ENCODE measurements around the gene BOD1L1. TPM values are rescaled to one million over a fixed set of nuclear protein-coding genes. Genes with fewer than 3 reads are reported as not detected.

The BOD1L1 gene
- total and polyA plus RNA-seq, 2 experiments from 2014 or later: 11.9 to 29.1 TPM

DNA sequence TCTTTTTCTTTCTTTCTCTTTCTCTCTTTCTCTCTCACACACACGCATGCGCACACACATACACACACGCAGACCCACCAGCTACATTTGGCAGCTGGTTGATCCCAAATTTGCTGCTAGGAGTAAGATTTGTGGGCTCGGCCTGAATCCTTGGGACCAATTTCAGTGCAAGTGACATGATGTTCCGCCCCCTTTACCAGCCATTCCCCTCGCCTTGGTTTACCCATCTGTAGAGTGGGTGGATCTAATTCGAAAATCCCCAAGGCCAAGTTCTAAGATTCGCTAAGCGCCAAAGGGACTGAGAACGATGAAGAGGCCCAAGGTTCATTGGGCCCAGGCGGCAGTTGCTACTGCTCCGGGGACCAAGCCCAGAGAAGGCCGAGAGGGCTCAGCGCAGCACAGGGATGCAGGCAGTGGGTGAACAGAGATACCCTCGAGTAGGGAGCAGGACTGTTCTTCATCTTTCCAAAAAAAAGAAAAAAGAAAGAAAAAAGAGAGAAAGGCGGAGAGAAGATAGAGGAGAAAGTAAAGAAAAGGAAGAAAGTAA, 89.0 kb downstream of the BOD1L1 start:
- no peak overlapping the region for H3K27ac ChIP-seq
- peaks cover 9% of the 10 kb centered on the region for H3K4me1 ChIP-seq (ENCODE audit: insufficient read depth)
- no peaks in the 10 kb centered on the region for H3K36me3 ChIP-seq (replicated peaks; ENCODE audit: insufficient read depth, low read depth)
- H4K20me1 ChIP-seq (ENCODE audit: insufficient read depth, poor library complexity, severe bottlenecking): no peaks in the 10 kb centered on the region
- H3K4me3 ChIP-seq: no peak overlapping the region
- 40% methylated on average over 16 of the region's 16 CpGs for WGBS (ENCODE audit: low lambda C conversion rate, missing lambda C conversion rate)
- H3K9me2 ChIP-seq (replicated peaks; ENCODE audit: insufficient read depth): no peaks in the 10 kb centered on the region
- peaks cover 100% of the 10 kb centered on the region for H3K27me3 ChIP-seq
- no peaks in the 10 kb centered on the region for H3K9me3 ChIP-seq (ENCODE audit: low read depth)
- H3K79me2 ChIP-seq: no peaks in the 10 kb centered on the region
- peak; percentile 14 for TF ChIP-seq EZH2phosphoT487 (IDR thresholded peaks at IDR 0.05; ENCODE audit: low read depth, severe bottlenecking, unreplicated experiment)
- TF ChIP-seq EZH2 (IDR thresholded peaks at IDR 0.05; ENCODE audit: borderline replicate concordance): no peak
- TF ChIP-seq CTCF (IDR thresholded peaks at IDR 0.05; ENCODE audit: poor library complexity): no peak
- H2AFZ ChIP-seq: peak overlapping the region; percentile 11
- H3K4me2 ChIP-seq: peak overlapping the region; percentile 60
- no peak for DNase-seq (ENCODE audit: low spot score)

DNA sequence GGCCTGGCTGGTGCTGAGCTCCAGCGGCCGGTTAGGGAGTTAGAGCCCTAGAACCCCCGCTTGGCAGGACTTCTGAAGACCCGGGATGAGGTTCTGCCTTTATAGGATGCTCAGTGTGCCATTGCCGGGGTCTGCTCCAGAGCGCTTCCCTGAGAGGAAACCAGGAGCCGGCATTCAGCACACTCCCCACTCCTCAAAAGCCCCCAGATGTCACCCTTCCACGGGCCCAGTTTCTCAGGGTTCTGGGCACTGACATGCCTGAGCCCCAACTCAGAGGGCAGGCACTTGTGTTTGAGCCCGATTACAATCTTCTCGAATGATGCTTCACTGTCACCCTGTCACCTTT, 89.7 kb downstream of the BOD1L1 start:
- TF ChIP-seq EZH2phosphoT487 (IDR thresholded peaks at IDR 0.05; ENCODE audit: low read depth, severe bottlenecking, unreplicated experiment) (no peak), EZH2 (IDR thresholded peaks at IDR 0.05; ENCODE audit: borderline replicate concordance) (no peak), CTCF (IDR thresholded peaks at IDR 0.05; ENCODE audit: poor library complexity) (no peak)
- H3K4me3 ChIP-seq: no peak overlapping the region
- no peaks in the 10 kb centered on the region for H3K36me3 ChIP-seq (replicated peaks; ENCODE audit: insufficient read depth, low read depth)
- H2AFZ ChIP-seq: no peak overlapping the region
- peaks cover 9% of the 10 kb centered on the region for H3K4me1 ChIP-seq (ENCODE audit: insufficient read depth)
- 19% methylated on average over 10 of the region's 10 CpGs for WGBS (ENCODE audit: low lambda C conversion rate, missing lambda C conversion rate)
- no peaks in the 10 kb centered on the region for H3K79me2 ChIP-seq
- no peak overlapping the region for H3K4me2 ChIP-seq
- peaks cover 98% of the 10 kb centered on the region for H3K27me3 ChIP-seq
- no peaks in the 10 kb centered on the region for H3K9me3 ChIP-seq (ENCODE audit: low read depth)
- no peak for DNase-seq (ENCODE audit: low spot score)
- H3K27ac ChIP-seq: no peak overlapping the region
- H4K20me1 ChIP-seq (ENCODE audit: insufficient read depth, poor library complexity, severe bottlenecking): no peaks in the 10 kb centered on the region
- H3K9me2 ChIP-seq (replicated peaks; ENCODE audit: insufficient read depth): no peaks in the 10 kb centered on the region

GRCh38 chr4:13537011-13537831, 90.3 kb downstream of the BOD1L1 start:
- 21% methylated on average over 33 of the region's 34 CpGs for WGBS (ENCODE audit: low lambda C conversion rate, missing lambda C conversion rate)
- Histone ChIP-seq H3K79me2 (no peaks in the 10 kb centered on the region), H3K27ac (no peak overlapping the region), H3K36me3 (replicated peaks; ENCODE audit: insufficient read depth, low read depth) (no peaks in the 10 kb centered on the region), H4K20me1 (ENCODE audit: insufficient read depth, poor library complexity, severe bottlenecking) (no peaks in the 10 kb centered on the region), H3K4me2 (no peak overlapping the region), H3K27me3 (peaks cover 98% of the 10 kb centered on the region), H3K4me3 (no peak overlapping the region), H2AFZ (no peak overlapping the region), H3K9me3 (ENCODE audit: low read depth) (no peaks in the 10 kb centered on the region), H3K9me2 (replicated peaks; ENCODE audit: insufficient read depth) (no peaks in the 10 kb centered on the region), H3K4me1 (ENCODE audit: insufficient read depth) (peaks cover 6% of the 10 kb centered on the region)
- DNase-seq (ENCODE audit: low spot score): no peak
- TF ChIP-seq EZH2phosphoT487 (IDR thresholded peaks at IDR 0.05; ENCODE audit: low read depth, severe bottlenecking, unreplicated experiment): no peak
- TF ChIP-seq EZH2 (IDR thresholded peaks at IDR 0.05; ENCODE audit: borderline replicate concordance): no peak
- TF ChIP-seq CTCF (IDR thresholded peaks at IDR 0.05; ENCODE audit: poor library complexity): no peak
